Esophagus squamous epithelium (tissue), 5 donors: ENCODE data around the gene AMPH. TPM values are rescaled to one million over a fixed set of nuclear protein-coding genes. Genes with fewer than 3 reads are reported as not detected.

ENCODE experiments used
- DNase-seq: peaks from one replicate; lab custom pipeline; 2025; lab: John Stamatoyannopoulos, UW
- H3K27ac ChIP-seq, 4 donors: fragments of 200-600 bp; sonication (generic); one replicate each; pipeline ENCODE4 v1.5.1; 2016 to 2019; ENCODE audit warnings: mild to moderate bottlenecking in 1 of 4
- H3K27me3 ChIP-seq, 4 donors: fragments of 200-600 bp; sonication (generic); 1 replicate in 3 of 4; 2 replicates in 1 of 4; pipeline versions ENCODE4 v1.5.1 to v1.6.0; 2017 to 2021; ENCODE audit warnings: antibody characterized with exemption in 1 of 4
- H3K36me3 ChIP-seq, 3 donors: fragments of 200-600 bp; sonication (generic); one replicate each; pipeline ENCODE4 v1.5.1; 2016 to 2019
- H3K4me1 ChIP-seq, 3 donors: fragments of 200-600 bp; sonication (generic); one replicate each; pipeline ENCODE4 v1.5.1; 2017 to 2019
- H3K4me3 ChIP-seq, 4 donors: fragments of 200-600 bp; sonication (generic); 1 replicate in 3 of 4; 2 replicates in 1 of 4; pipeline ENCODE4 v1.5.1; 2016 to 2019; ENCODE audit warnings: mild to moderate bottlenecking in 2 of 4, moderate library complexity in 1 of 4
- H3K9me3 ChIP-seq, 3 donors: fragments of 200-600 bp; sonication (generic); one replicate each; pipeline ENCODE4 v1.5.1; 2016 to 2019
- POLR2A ChIP-seq, 4 donors: fragments of 450-650 bp; IDR thresholded peaks; one replicate each; pipeline ENCODE4 v1.6.1; 2017; ENCODE audit warnings: antibody characterized with exemption in 4 of 4, mild to moderate bottlenecking in 4 of 4, moderate library complexity in 3 of 4
- WGBS, 2 donors: methylation state at CpG; one replicate each; pipeline ENCODE4 v1.1.5; 2018; 5-methylcytosine and 5-hydroxymethylcytosine counted together
- intact Hi-C: fragments of 100-400 bp; cut with DNase I; formaldehyde crosslinking; loops from one replicate; pipeline ENCODE4 v1.15.0; 2022
- total RNA-seq, 4 donors: library from RNA; depleted of rRNA; stranded (reverse); fragments of >200 nt; gene quantifications; one replicate each; pipeline ENCODE4 v1.1.0, GENCODE V29; 2016
- TF ChIP-seq, protein P1 (sequence below), 6 experiments: fragments of 450-650 bp in 4 of 6; fragments of 200-600 bp in 2 of 6; sonication (generic) in 2 of 6; IDR thresholded peaks; one replicate each; pipeline ENCODE4 v1.5.1; 2016 to 2019; ENCODE audit warnings: antibody characterized with exemption in 6 of 6, mild to moderate bottlenecking in 4 of 6, moderate library complexity in 4 of 6
- donor health status: DM: yes; HTN: yes; CAD: no.

Gene AMPH
- total RNA-seq, 4 donors from 2014 or later = 0.18 to 2.3 (median 1.7) TPM; not detected in 1

DNA sequence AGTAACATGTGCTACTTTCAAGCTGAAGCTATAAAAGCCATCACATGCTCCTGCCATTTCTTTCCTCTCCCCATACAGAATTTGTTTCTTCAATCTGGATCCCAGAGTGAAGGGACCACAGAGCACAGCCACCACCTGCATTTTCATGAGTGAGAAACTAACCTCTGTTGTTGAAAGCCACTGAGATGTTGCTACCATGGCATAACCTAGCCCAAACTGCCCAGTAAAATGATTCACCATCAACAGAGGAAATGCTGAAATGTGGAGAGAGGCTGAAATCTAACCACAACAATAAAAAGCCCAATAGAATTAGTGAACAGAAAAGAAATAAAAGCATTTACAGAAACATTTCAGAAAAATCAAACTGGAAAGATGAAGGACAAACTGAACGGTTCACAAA is 125.2 kb downstream of the AMPH start:
- TF ChIP-seq, protein P1, sequence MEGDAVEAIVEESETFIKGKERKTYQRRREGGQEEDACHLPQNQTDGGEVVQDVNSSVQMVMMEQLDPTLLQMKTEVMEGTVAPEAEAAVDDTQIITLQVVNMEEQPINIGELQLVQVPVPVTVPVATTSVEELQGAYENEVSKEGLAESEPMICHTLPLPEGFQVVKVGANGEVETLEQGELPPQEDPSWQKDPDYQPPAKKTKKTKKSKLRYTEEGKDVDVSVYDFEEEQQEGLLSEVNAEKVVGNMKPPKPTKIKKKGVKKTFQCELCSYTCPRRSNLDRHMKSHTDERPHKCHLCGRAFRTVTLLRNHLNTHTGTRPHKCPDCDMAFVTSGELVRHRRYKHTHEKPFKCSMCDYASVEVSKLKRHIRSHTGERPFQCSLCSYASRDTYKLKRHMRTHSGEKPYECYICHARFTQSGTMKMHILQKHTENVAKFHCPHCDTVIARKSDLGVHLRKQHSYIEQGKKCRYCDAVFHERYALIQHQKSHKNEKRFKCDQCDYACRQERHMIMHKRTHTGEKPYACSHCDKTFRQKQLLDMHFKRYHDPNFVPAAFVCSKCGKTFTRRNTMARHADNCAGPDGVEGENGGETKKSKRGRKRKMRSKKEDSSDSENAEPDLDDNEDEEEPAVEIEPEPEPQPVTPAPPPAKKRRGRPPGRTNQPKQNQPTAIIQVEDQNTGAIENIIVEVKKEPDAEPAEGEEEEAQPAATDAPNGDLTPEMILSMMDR (IDR thresholded peaks at IDR 0.05) = no peak
- TF ChIP-seq POLR2A (IDR thresholded peaks at IDR 0.05) = no peak
- intact Hi-C loops = no loop called here
- no peaks in the 10 kb centered on the region for H3K9me3 ChIP-seq
- no peak overlapping the region for H3K27ac ChIP-seq
- H3K36me3 ChIP-seq = no peaks in the 10 kb centered on the region
- H3K4me3 ChIP-seq = no peak overlapping the region
- no peaks in the 10 kb centered on the region for H3K27me3 ChIP-seq
- 92 to 94% methylated on average over 1 of the region's 1 CpG for WGBS, 2 donors
- no peak for DNase-seq
- H3K4me1 ChIP-seq = no peaks in the 10 kb centered on the region

DNA sequence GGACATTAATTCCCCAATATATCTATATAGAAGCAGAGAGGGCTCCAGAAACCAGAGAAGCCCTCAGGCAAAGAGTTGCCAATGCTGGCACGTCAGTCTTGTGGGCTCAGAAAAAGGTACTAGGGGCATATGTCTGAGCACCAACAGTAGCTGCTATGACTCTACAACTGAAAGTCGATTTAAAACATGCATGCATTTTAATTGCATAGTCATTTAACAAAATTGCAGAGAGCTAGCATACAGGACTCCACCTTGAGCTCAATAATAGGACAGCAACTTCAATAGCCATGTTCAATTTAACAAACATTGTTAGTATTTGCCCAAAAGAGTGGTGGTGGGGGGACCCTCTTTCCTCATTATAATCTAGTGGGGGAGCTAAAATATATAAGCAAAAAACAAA is 126.5 kb downstream of the AMPH start:
- Histone ChIP-seq H3K36me3 (no peaks in the 10 kb centered on the region), H3K4me1 (no peaks in the 10 kb centered on the region), H3K27ac (no peak overlapping the region), H3K27me3 (no peaks in the 10 kb centered on the region), H3K9me3 (no peaks in the 10 kb centered on the region), H3K4me3 (no peak overlapping the region)
- intact Hi-C loops = no loop called here
- no peak for DNase-seq
- 46 to 68% methylated on average over 2 of the region's 2 CpGs for WGBS, 2 donors
- TF ChIP-seq, protein P1 (IDR thresholded peaks at IDR 0.05) = no peak
- no peak for TF ChIP-seq POLR2A (IDR thresholded peaks at IDR 0.05)

DNA sequence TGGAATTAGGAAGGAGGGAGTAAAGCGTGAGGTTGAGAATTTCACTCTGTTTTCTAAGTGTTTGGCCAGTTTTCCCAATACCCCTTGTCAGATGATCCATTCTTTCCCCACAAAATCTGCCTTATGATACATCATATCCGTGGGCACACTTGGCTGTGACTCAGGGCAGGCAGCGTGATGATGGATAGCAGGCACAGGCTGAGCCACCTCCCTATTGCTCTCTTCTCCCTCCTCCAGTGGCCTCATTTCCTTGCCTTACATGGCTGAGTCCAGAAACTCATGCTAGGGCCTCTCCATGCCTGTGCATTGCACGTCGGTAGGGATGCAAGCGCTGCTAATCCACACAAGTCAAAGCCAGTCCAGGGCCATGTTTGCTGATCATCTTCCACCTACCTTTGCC is 128.3 kb downstream of the AMPH start:
- DNase-seq = no peak
- H3K27me3 ChIP-seq = no peaks in the 10 kb centered on the region
- no peak overlapping the region for H3K4me3 ChIP-seq
- no peak for TF ChIP-seq POLR2A (IDR thresholded peaks at IDR 0.05)
- TF ChIP-seq, protein P1 (IDR thresholded peaks at IDR 0.05) = no peak
- H3K4me1 ChIP-seq = no peaks in the 10 kb centered on the region
- no peak overlapping the region for H3K27ac ChIP-seq
- H3K36me3 ChIP-seq = no peaks in the 10 kb centered on the region
- intact Hi-C loops = no loop called here
- WGBS, 2 donors = 64 to 82% methylated on average over 6 of the region's 6 CpGs
- H3K9me3 ChIP-seq = no peaks in the 10 kb centered on the region

- Histone ChIP-seq H3K4me3 (no peak overlapping the region), H3K27me3 (no peaks in the 10 kb centered on the region), H3K27ac (no peak overlapping the region), H3K9me3 (no peaks in the 10 kb centered on the region), H3K4me1 (no peaks in the 10 kb centered on the region), H3K36me3 (no peaks in the 10 kb centered on the region)
- no peak for DNase-seq
- TF ChIP-seq POLR2A (IDR thresholded peaks at IDR 0.05) = no peak
- TF ChIP-seq, protein P1 (IDR thresholded peaks at IDR 0.05) = no peak
- 63 to 73% methylated on average over 2 to 4 of the region's 4 CpGs for WGBS, 2 donors
- intact Hi-C loops = no loop called here
Observed at GRCh38 chr7:38502289-38502688, 128.9 kb downstream of the AMPH start.

DNA sequence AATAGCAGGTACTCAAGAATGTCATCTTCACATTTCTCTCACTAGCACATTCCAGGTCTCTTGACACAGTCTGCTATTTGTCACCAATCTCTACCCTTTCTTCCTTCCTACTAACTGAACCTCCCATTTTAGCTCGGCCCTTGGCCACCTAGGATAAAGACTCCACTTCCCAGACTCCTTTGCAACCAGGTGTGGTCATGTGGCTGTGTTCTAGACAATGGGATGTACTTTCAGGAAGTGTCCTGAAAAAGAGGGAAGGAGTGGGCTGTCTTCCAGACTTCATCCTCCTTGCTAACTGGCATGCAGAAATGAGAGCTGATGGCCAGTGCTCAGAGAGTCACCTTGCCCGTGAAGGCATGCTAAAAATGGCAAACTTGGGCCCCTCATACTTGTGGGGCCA is 139.2 kb downstream of the AMPH start:
- Histone ChIP-seq H3K36me3 (no peaks in the 10 kb centered on the region), H3K27me3 (no peaks in the 10 kb centered on the region), H3K27ac (no peak overlapping the region), H3K4me1 (no peaks in the 10 kb centered on the region), H3K4me3 (no peak overlapping the region), H3K9me3 (no peaks in the 10 kb centered on the region)
- intact Hi-C loops = no loop called here
- DNase-seq = no peak
- TF ChIP-seq, protein P1 (IDR thresholded peaks at IDR 0.05) = no peak
- TF ChIP-seq POLR2A (IDR thresholded peaks at IDR 0.05) = no peak
- 22 to 30% methylated on average over 2 of the region's 2 CpGs for WGBS, 2 donors
